Epidermal melanocyte (primary cell): Measurements from ENCODE around the gene RPRD1B.

Source experiments
- DNase-seq: peaks from one replicate; pipeline ENCODE4 v3.0.0; 2011; ENCODE audit warnings: low spot score; ENCODE audit not compliant: insufficient read length

RPRD1B gene

GRCh38 chr20:38135271-38135650 is 101.7 kb downstream of the RPRD1B start:
- no peak for DNase-seq

GRCh38 chr20:38135651-38136420 is 102.3 kb downstream of the RPRD1B start:
- no peak for DNase-seq

- DNase-seq, result no peak
These were observed 103.1 kb downstream of the RPRD1B start for GRCh38 chr20:38136421-38137245.

GRCh38 chr20:38137441-38138037 is 104.0 kb downstream of the RPRD1B start:
- no peak for DNase-seq

- DNase-seq, result no peak
These were observed 104.7 kb downstream of the RPRD1B start for GRCh38 chr20:38138086-38138778.

GRCh38 chr20:38139156-38139912 is 105.8 kb downstream of the RPRD1B start:
- no peak for DNase-seq

- DNase-seq, result no peak
These were observed 106.6 kb downstream of the RPRD1B start for GRCh38 chr20:38139977-38140753.

- no peak for DNase-seq
These were observed 107.8 kb downstream of the RPRD1B start for GRCh38 chr20:38141204-38141888.
